Stimulated activated CD4-positive, alpha-beta T cell treated with anti-CD3 and anti-CD28 coated beads, TNF-alpha, amount 100 ng/mL, for 24 hours (primary cell): ENCODE data around the gene JAZF1.

Experiments used
- DNase-seq, 3 experiments: peaks; one replicate each; pipeline ENCODE4 v3.0.0-alpha.2; 2020; ENCODE audit warnings: low read depth in 3 of 3

JAZF1 gene

GRCh38 chr7:28106321-28106829 lies 74.2 kb downstream of the JAZF1 start:
- no peak for DNase-seq

DNA sequence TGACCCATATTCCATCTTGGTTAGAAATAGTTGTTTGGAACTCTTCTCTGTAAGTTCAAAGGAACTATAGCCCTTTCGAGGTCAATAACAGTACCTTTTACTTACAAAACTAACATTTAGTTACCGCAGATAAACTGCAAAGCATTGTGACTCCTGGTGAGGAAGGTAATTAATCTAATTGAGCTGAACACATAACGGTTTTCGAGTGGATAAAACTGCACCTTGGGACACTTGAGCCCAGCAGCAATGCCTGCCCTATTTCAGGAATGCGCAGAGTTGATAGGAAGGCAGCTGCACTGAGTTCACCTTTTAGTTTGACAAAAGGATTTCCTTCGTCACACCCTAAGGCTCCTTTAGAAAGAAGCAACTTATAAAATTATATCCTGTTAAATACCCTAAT lies 75.4 kb downstream of the JAZF1 start:
- no peak for DNase-seq

DNA sequence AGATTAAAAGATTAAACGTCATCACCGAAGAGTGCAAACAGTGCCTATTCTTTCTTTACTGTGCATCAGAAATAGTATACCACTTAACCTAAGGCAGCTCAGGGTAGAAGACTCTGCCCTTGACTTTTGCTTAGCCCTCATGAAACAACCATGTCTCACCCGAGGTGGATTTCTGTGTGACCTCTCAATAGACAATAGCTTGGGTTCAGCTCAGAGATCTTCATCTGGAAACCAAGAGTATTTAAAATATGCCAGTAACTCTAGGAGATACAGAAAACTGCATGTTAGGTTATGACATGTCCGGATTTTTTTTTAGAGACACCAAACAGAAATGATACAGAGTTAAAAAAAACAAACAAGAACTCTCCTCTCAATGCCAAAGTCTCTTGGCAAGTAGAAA lies 75.8 kb downstream of the JAZF1 start:
- DNase-seq = no peak

GRCh38 chr7:28104041-28104541 lies 76.5 kb downstream of the JAZF1 start:
- DNase-seq = no peak

GRCh38 chr7:28102797-28103196 lies 77.8 kb downstream of the JAZF1 start:
- no peak for DNase-seq

- peak; percentile 7 to 32 (median 14) for DNase-seq
Observed at GRCh38 chr7:28096713-28097112, 83.9 kb downstream of the JAZF1 start.

- DNase-seq = no peak
Observed at GRCh38 chr7:28095231-28095630, 85.4 kb downstream of the JAZF1 start.

GRCh38 chr7:28093623-28094232 lies 86.9 kb downstream of the JAZF1 start:
- DNase-seq = peak; percentile 23 to 64 (median 29)

DNA sequence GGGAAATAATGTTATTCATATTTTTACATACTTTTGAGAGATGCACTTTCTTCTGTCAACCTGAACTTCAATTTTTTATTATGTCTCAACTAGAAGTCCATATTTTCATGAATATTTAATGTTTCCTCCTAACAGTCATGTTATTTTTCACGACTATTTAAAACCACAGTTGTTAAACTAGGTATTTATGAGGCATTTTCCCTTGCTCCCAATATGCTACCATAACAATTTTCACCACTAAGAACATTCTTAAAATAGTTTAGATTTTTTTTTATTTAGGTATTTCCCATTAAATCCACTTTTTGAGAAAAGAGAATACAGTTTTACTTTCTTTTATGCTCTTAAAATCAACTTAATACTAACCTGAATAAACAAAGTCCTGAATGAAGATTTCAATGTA lies 89.4 kb downstream of the JAZF1 start:
- DNase-seq = no peak

- DNase-seq = no peak
Observed at GRCh38 chr7:28088901-28089714, 91.5 kb downstream of the JAZF1 start.

DNA sequence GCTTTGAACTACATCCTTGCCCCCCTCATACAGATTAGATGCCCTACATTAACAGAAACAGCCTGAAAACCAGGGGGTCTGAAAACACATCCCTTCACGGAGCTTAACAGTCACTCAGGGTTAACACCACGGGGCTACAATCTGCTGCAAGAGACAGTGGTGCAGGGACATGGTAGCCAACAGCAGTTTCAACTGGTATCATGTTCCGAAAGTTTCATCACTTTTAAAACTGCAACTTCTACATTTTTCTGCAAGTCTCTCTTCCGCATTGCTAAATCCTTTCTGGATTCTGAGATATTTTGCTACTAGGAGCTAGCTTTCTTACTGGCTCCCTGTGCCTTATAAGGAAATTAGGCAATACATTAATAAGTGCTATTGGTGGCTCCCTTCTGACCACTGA lies 92.6 kb downstream of the JAZF1 start:
- no peak for DNase-seq

DNA sequence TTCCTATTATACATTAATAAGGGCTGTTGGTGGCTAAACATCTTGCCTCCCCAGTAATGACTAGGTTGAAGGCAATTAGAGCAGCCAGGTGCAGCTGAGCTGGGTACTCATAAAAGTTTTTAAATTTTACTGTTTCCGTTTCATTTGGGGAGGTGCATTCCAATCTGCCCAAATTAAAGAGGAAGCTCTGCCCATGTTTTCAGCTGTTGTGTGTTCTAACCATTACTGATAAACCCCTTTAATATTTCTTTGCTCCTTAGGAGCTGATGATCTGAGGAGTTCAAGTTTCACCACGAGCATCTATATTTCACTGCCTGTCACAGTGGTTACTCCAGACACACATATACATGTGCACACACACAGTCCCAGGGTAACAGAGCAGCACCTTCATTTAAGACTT lies 94.4 kb downstream of the JAZF1 start:
- no peak for DNase-seq

DNA sequence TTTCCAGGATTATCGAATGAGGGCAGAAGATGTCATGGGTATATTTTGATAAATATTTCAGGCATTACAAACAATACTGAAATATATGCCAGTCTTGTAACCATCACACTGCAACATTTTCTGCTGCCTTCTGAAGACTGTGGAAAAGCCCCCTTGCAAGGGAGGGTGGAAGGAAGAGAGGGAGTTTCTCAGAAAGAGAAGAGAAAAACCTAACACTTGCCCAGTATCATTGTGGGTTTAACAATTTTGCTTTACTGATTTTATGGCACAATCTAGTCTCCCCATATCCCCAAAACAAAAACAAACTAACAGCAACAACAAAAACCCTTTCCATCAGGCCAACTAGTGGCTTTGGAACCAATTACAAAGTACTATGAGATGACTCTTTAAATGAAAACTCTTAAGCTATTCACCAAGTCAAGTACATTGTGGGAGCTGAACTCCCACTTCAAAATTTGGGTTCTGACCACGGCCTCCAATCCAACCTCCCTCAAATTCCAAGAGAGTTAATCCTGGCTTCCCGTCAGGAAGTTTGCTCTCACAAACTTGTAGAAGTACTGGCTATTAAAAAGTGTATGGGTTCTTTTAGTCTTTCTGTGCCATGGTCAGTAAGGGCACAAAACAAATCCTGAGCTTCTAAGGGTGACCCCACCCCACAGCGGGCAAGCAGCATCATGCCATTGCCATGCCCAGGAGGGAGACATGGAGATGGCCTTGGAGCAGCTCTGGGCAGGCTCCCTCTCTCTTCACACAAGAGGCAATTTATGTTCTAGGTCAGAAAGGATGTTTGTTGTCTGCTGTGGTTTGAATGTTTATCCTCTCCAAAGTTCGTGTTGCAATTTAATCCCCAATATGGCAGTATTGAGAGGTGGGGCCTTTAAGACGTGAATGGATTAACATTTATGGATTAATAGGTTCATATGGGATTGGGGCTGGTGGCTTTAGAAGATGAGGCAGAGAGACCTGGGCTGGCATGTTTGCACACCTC lies 96.3 kb downstream of the JAZF1 start:
- DNase-seq = no peak

- DNase-seq = no peak
Observed at GRCh38 chr7:28083164-28083997, 97.2 kb downstream of the JAZF1 start.

- DNase-seq = no peak
Observed at GRCh38 chr7:28082071-28082470, 98.5 kb downstream of the JAZF1 start.

DNA sequence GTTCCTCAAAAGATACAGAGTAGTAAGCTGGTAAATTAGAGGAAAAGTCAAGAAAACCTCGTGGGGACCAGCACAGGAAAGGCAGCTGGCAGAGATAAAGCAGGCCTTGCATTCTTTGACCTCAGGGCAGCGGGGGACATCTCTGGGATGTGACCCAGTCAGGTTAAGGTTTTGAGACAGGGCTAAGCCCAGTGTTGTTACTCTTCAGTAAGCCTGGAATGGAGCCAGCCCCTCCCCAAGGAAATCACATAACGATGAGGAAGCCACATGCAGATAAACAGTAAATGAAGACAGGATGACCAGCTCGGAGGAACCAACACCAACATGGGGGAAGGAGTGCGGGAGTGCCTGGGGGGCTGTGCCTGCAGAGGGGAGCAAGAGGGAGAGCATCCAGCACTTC lies 99.6 kb downstream of the JAZF1 start:
- DNase-seq = no peak

GRCh38 chr7:28078036-28078901 lies 102.3 kb downstream of the JAZF1 start:
- peak; percentile 27 to 40 (median 33) for DNase-seq

DNA sequence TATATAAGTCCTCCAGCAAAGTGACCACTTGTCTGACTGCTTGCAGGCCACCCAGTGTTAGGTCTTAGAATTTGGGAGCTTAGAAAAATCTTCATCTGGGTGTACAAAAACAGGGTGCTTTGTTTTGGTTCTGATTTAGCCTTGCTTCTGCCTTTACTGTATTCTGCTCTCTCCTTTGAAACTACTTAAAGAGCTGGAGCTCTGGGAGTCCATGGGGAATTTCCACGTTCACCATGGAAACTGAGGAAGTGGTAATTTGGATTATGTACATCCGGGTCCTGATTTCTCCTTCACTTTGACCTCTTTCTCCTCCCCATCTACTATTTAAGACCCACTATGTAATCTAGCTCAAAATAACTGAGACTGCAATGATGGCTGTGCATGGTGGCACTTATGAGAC lies 103.0 kb downstream of the JAZF1 start:
- no peak for DNase-seq

DNA sequence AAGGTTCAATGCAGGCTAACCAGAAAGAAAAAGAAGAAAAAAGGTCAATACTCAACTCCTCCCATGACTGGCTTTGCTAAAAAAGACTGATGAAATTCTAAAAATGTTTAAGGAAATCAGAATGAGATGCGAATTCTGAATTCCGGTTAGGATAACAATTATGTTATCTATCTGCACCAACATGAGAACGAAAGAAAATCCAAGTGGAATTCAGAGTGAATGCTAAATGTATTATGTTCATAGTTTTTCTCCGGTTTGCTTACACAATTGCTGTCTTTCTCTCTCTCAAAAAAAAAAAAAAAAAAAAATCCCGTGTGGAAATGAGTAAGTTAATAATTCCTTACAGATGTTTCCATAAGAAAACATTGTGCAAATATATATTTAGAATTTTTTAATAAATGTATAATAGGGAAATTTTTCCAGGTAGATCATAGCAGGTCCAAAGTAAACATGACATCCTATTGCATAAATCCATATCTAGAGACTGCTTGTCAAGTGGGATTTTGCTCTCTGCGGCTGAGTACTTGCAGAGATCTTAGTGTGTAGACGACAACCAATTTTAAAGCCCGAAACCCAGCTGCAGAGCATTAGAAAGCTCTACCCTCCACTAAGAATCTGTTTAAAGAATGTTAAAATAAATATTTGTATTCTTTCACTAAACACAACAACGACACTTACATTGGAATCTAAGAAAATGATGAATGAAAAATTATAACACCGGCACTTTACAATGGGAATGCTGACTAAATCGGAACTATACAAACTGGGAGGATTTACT lies 104.0 kb downstream of the JAZF1 start:
- DNase-seq = no peak
